Smooth muscle cell of the brain vasculature (primary cell): Measurements from ENCODE around the gene DTNBP1.

Source experiments
- DNase-seq: peaks from one replicate; pipeline ENCODE4 v3.0.0-alpha.2; 2012; ENCODE audit warnings: low read depth, low spot score

The DTNBP1 gene

GRCh38 chr6:15515226-15515625, 147.6 kb downstream of the DTNBP1 start:
- DNase-seq = no peak

GRCh38 chr6:15513801-15514711, 148.8 kb downstream of the DTNBP1 start:
- DNase-seq = no peak

GRCh38 chr6:15513131-15513771, 149.6 kb downstream of the DTNBP1 start:
- DNase-seq = no peak

- DNase-seq = no peak
Observed at GRCh38 chr6:15512721-15513120, 150.1 kb downstream of the DTNBP1 start.

- no peak for DNase-seq
Observed at GRCh38 chr6:15512126-15512525, 150.7 kb downstream of the DTNBP1 start.

- no peak for DNase-seq
Observed at GRCh38 chr6:15511248-15512125, 151.3 kb downstream of the DTNBP1 start.

- no peak for DNase-seq
Observed at GRCh38 chr6:15510536-15511247, 152.1 kb downstream of the DTNBP1 start.

GRCh38 chr6:15510121-15510520, 152.7 kb downstream of the DTNBP1 start:
- no peak for DNase-seq

GRCh38 chr6:15509335-15509933, 153.4 kb downstream of the DTNBP1 start:
- DNase-seq = no peak

- no peak for DNase-seq
Observed at GRCh38 chr6:15508931-15509330, 153.9 kb downstream of the DTNBP1 start.

- DNase-seq = no peak
Observed at GRCh38 chr6:15508441-15508871, 154.4 kb downstream of the DTNBP1 start.

- DNase-seq = no peak
Observed at GRCh38 chr6:15507746-15508145, 155.1 kb downstream of the DTNBP1 start.

- DNase-seq = no peak
Observed at GRCh38 chr6:15507221-15507620, 155.6 kb downstream of the DTNBP1 start.

- DNase-seq = no peak
Observed at GRCh38 chr6:15506066-15506465, 156.8 kb downstream of the DTNBP1 start.

GRCh38 chr6:15505463-15505918, 157.3 kb downstream of the DTNBP1 start:
- no peak for DNase-seq

- peak; percentile 98 for DNase-seq
Observed at GRCh38 chr6:15504581-15505350, 158.1 kb downstream of the DTNBP1 start.

- DNase-seq = no peak
Observed at GRCh38 chr6:15504040-15504495, 158.8 kb downstream of the DTNBP1 start.

GRCh38 chr6:15503346-15503680, 159.5 kb downstream of the DTNBP1 start:
- DNase-seq = no peak

GRCh38 chr6:15502446-15503345, 160.1 kb downstream of the DTNBP1 start:
- DNase-seq = no peak
